Central memory CD4-positive, alpha-beta T cell (primary cell): ENCODE measurements around the gene NUDCD2.
"Not testable (repeated sequence)": the region's sequence is repeated elsewhere in the genome, so short reads cannot be mapped to it uniquely, and the experiment has no call there.

Source experiments
- DNase-seq: peaks from one replicate; pipeline ENCODE4 v3.0.0; 2022

The NUDCD2 gene

DNA sequence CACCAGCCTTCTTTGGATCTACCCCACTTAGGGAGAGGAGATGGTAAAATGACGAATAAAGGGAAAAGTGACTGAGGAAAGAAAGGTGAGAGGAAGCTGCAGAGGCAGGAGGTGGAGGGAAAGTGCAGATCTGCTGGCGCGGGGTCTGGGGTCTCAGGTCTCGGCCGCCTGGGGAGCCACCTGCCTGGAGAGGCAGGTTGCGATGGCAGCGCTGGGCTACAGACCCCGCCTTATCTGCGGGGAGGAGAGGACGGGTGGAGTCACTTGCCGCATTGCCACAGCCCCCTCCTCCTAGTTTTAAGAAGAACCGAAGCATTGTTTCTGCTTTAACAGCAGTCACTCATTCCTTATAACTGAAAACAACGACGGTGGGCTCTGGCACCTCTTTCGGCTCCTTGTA, 44.2 kb downstream of the NUDCD2 start:
- not testable (repeated sequence) for DNase-seq

DNA sequence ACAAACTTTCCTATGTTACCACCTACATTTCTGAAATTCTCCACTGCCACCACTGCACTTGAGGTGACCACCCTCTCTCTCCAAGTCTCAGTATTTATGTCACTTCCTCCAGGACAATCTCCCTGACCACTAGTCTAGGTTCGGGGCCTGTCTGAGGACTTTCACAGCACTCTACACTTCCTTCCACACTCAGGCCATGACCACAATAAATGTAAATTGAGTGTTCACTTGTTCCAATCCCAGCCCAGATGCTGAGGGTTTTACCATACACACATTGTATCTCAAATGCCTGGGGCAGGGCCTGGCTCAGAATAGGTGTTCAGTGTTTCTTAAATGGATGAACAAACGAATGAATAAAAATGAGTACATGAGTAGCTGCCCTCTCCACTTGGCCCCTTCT, 49.4 kb downstream of the NUDCD2 start:
- DNase-seq, result no peak

GRCh38 chr5:163409384-163409783, 50.5 kb downstream of the NUDCD2 start:
- no peak for DNase-seq

- DNase-seq, result peak; percentile 38
Observed at GRCh38 chr5:163408311-163408923, 51.5 kb downstream of the NUDCD2 start.

GRCh38 chr5:163407034-163407655, 52.8 kb downstream of the NUDCD2 start:
- DNase-seq, result no peak

- DNase-seq, result no peak
Observed at GRCh38 chr5:163404364-163405173, 55.3 kb downstream of the NUDCD2 start.

- no peak for DNase-seq
Observed at GRCh38 chr5:163402007-163402406, 57.9 kb downstream of the NUDCD2 start.

DNA sequence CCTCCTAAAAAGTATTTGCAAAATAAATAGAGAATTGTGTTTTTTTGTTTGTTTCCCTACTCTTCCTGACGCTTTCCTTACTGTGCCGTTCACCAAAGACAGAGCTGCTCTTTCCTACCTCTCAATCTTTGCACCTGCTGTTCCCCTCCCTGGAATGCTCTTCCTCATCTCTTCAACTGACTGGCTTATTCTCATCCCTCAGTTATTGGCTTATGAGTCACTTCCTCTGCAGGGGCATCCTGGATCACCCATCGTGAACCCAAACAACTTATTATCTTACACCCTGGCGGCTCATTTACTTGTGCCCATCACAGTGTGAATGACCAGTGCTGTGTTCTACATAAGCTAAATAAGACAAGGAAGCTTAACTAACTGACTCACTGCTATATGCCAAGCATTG, 58.6 kb downstream of the NUDCD2 start:
- DNase-seq, result no peak

DNA sequence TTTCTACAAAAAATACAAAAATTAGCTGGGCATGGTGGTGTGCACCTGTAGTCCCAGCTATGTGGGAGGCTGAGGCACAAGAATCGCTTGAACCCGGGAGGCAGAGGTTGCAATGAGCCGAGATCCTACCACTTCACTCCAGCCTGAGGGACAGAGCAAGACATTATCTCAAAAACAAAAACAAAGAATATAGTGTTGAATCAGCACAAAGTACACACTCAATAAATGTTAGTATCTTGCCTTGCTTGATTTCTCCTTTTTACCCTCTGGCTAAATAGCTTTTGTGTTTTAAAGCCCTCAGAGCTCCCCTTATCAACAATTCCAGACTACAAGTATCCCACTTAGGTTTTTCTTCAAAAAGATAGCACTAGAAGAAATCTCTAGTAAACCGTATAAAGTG, 60.0 kb downstream of the NUDCD2 start:
- no peak for DNase-seq

GRCh38 chr5:163397354-163397753, 62.5 kb downstream of the NUDCD2 start:
- DNase-seq, result no peak

- not testable (repeated sequence) for DNase-seq
Observed at GRCh38 chr5:163396818-163397340, 63.0 kb downstream of the NUDCD2 start.
